ENCODE measurements around the gene FARP1. TPM values are rescaled to one million over a fixed set of nuclear protein-coding genes. Genes with fewer than 3 reads are reported as not detected.

FARP1 gene
- total and polyA plus RNA-seq, 2 of the 13 experiments (the other 11 are each of a cell fraction or from before 2014, with no cell fraction given), result 70.6 to 126 TPM

DNA sequence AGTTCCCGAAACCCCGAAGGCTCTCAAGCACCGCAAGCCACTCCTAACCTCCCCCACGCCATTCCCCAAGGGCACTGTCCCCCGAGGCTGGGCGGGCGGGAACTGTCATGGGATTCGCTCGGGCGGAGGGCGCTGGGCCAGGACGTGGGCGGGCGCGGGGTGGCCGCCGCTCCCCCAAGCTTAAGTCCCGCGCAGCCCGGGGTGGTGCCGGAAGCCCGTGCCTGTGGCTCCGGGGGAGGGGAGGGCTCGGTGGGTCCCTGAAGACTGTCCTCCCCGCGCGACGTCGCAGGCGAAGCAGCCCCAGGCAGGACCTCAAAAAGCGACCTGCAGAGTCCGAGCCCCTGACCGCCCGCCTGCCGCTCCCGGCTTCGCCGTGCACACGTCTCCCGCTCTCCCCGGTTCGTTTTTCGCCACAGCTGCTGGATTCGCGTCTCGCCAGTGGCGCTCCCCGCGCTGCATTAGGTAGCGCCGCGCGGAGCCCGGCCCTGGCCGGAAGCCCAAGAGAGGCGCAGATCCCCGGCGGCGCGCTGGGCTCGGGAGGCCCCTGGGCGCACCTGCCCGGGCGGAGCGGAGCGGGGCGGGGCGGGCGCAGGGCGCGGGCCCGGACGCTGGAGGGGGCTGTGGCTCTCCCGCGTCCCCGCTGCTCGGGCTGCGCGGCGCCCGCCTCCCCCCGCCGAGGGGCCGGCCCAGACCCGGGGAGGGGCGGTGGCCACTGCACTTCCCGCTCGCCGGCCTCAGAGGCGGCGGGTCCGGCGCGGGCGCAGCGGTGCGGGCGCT, at the start of gene FARP1 (continued):
- peak; percentile 58; the same call in 1 of the 2 replicates for TF ChIP-seq ZC3H13 (CRISPR knock-in tag; IDR thresholded peaks at IDR 0.05)
- TF ChIP-seq ATF7 (IDR thresholded peaks at IDR 0.05), result no peak
- TF ChIP-seq ATF7 (CRISPR knock-in tag; IDR thresholded peaks at IDR 0.05), result peak; percentile 68; the same call in 1 of the 2 replicates
- peak; percentile 91 for TF ChIP-seq UBTF (CRISPR knock-in tag; IDR thresholded peaks at IDR 0.05)
- TF ChIP-seq KLF15 (CRISPR knock-in tag; IDR thresholded peaks at IDR 0.05; ENCODE audit: borderline replicate concordance), result 0 out of 2 replicates have a peak, but pooled peaks have one; percentile 50
- no peak for TF ChIP-seq CHD4 (IDR thresholded peaks at IDR 0.05; ENCODE audit: borderline replicate concordance, low read length)
- TF ChIP-seq, protein P1, sequence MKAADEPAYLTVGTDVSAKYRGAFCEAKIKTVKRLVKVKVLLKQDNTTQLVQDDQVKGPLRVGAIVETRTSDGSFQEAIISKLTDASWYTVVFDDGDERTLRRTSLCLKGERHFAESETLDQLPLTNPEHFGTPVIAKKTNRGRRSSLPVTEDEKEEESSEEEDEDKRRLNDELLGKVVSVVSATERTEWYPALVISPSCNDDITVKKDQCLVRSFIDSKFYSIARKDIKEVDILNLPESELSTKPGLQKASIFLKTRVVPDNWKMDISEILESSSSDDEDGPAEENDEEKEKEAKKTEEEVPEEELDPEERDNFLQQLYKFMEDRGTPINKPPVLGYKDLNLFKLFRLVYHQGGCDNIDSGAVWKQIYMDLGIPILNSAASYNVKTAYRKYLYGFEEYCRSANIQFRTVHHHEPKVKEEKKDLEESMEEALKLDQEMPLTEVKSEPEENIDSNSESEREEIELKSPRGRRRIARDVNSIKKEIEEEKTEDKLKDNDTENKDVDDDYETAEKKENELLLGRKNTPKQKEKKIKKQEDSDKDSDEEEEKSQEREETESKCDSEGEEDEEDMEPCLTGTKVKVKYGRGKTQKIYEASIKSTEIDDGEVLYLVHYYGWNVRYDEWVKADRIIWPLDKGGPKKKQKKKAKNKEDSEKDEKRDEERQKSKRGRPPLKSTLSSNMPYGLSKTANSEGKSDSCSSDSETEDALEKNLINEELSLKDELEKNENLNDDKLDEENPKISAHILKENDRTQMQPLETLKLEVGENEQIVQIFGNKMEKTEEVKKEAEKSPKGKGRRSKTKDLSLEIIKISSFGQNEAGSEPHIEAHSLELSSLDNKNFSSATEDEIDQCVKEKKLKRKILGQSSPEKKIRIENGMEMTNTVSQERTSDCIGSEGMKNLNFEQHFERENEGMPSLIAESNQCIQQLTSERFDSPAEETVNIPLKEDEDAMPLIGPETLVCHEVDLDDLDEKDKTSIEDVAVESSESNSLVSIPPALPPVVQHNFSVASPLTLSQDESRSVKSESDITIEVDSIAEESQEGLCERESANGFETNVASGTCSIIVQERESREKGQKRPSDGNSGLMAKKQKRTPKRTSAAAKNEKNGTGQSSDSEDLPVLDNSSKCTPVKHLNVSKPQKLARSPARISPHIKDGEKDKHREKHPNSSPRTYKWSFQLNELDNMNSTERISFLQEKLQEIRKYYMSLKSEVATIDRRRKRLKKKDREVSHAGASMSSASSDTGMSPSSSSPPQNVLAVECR (CRISPR knock-in tag; IDR thresholded peaks at IDR 0.05; ENCODE audit: borderline replicate concordance), result peak; percentile 89
- TF ChIP-seq ZNF292 (CRISPR knock-in tag; IDR thresholded peaks at IDR 0.05; ENCODE audit: borderline replicate concordance, low read depth), result no peak; the same call in 1 of the 2 replicates
- TF ChIP-seq ZBTB3 (CRISPR knock-in tag; IDR thresholded peaks at IDR 0.05; ENCODE audit: borderline replicate concordance, low read depth), result peak; percentile 80; the same call in 1 of the 2 replicates
- TF ChIP-seq HNF4G (IDR thresholded peaks at IDR 0.05; ENCODE audit: borderline replicate concordance, low read depth, low read length), result 0 out of 2 replicates have a peak, but pooled peaks have one; percentile 5
- TF ChIP-seq HNF4G (CRISPR knock-in tag; IDR thresholded peaks at IDR 0.05; ENCODE audit: borderline replicate concordance, low read depth), result no peak; the same call in 1 of the 2 replicates
- no peak for TF ChIP-seq TGIF2 (CRISPR knock-in tag; IDR thresholded peaks at IDR 0.05)
- no peak for TF ChIP-seq ZNF567 (CRISPR knock-in tag; IDR thresholded peaks at IDR 0.05; ENCODE audit: borderline replicate concordance)
- no peak for TF ChIP-seq NFATC3 (CRISPR knock-in tag; IDR thresholded peaks at IDR 0.05)
- no peak for TF ChIP-seq ZNF33B (CRISPR knock-in tag; IDR thresholded peaks at IDR 0.05)
- TF ChIP-seq ZNF687 (CRISPR knock-in tag; IDR thresholded peaks at IDR 0.05), result peak; percentile 95
- 0 out of 2 replicates have a peak, but pooled peaks have one; percentile 24 for TF ChIP-seq ZNF20 (CRISPR knock-in tag; IDR thresholded peaks at IDR 0.05)

All from HepG2 (cell line).